B cell (primary cell): ENCODE measurements around the gene FBLN2.

ENCODE experiments used
- EZH2 ChIP-seq: IDR thresholded peaks from 2 replicates; pipeline ENCODE4 v1.6.1; 2012; ENCODE audit warnings: borderline replicate concordance, low read depth, mild to moderate bottlenecking, moderate library complexity, low read length; ENCODE audit not compliant: insufficient read depth, poor library complexity, severe bottlenecking
- TF ChIP-seq, protein P1 (sequence below): fragments of 200-600 bp; IDR thresholded peaks from one replicate; pipeline ENCODE4 v1.8.0; 2022; ENCODE audit warnings: antibody characterized with exemption, mild to moderate bottlenecking

DNA sequence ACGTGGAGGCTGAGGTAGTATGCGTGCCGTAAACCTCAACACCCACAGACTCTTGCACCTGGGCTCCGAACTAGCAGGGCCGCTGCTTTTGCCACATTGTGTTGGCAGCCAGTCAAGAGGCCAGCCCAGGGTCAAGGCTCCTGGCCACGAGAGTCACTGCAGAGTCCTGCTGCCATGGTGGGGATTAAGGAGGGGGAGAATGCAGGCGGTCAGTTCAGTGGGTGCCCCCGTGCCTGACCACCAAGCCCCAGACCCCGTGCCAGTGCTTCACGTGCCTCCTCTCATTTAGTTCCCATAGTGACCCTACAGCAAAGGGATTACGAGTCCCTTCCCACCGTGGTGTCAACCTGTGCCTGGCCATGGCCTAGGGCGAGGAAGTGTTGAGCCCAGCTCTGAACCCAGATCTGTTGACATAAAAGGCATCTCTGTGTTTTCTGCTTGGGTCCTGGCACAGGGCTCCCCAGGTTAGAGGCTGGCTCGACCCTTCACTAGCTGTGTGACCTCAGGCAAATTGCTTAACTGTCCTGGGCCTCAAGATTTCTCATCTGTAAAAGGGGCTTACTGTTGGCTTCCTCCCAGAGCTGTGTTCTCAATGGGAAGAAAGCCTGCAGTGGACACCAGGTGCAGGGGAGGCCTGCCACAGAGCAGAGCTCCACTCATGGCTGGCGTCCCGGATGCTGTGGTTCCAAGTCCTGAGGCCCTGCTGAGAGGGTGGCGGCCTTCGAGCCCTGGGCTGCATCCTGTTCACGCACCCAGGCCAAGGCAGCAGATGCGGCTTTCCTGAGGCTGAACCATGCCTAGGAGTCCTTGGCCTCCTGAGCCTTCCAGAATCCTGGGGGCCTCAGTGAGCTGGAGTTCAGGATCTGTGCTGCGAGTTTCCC lies 32.8 kb downstream of the FBLN2 start:
- TF ChIP-seq, protein P1, sequence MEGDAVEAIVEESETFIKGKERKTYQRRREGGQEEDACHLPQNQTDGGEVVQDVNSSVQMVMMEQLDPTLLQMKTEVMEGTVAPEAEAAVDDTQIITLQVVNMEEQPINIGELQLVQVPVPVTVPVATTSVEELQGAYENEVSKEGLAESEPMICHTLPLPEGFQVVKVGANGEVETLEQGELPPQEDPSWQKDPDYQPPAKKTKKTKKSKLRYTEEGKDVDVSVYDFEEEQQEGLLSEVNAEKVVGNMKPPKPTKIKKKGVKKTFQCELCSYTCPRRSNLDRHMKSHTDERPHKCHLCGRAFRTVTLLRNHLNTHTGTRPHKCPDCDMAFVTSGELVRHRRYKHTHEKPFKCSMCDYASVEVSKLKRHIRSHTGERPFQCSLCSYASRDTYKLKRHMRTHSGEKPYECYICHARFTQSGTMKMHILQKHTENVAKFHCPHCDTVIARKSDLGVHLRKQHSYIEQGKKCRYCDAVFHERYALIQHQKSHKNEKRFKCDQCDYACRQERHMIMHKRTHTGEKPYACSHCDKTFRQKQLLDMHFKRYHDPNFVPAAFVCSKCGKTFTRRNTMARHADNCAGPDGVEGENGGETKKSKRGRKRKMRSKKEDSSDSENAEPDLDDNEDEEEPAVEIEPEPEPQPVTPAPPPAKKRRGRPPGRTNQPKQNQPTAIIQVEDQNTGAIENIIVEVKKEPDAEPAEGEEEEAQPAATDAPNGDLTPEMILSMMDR = no peak
- no peak for TF ChIP-seq EZH2
